ENCODE results near the gene PDPK1. TPM values are rescaled to one million over a fixed set of nuclear protein-coding genes. Genes with fewer than 3 reads are reported as not detected.
A peak's percentile ranks its signal among the peaks of the same experiment; 100 is the strongest.
"Not testable (repeated sequence)": the region's sequence is repeated elsewhere in the genome, so short reads cannot be mapped to it uniquely, and the experiment has no call there.

PDPK1 gene
- total RNA-seq, 1 experiment from 2014 or later = 10.1 TPM

DNA sequence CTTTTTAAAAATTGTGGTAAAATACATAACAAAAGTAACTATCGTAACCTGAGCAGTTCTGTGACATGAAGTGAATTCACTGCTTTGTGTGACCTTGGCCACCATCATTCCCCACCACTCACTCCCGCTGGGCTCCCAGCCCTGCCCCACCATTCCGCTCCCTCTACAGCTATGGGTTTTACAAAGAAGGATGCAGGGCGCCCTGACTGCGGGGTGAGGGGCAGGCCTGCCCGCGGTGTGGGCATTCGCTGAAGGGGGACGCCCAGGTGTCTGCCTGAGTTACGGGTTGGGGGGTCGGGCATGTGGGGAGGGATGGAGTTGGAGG lies 6.5 kb upstream of the PDPK1 start, which contains the start of gene CEMP1:
CEMP1 (minus strand) TSS at position 38 of the 325 bp plus-strand sequence. CDS start 335 bp downstream, outside the sequence.
- in situ Hi-C loops (cut with HindIII; ENCODE audit: low pct_unique_long_range_greater_than_20kb, low sequenced_read_pairs) = no loop called here
- no peak for DNase-seq (ENCODE audit: low read depth)

DNA sequence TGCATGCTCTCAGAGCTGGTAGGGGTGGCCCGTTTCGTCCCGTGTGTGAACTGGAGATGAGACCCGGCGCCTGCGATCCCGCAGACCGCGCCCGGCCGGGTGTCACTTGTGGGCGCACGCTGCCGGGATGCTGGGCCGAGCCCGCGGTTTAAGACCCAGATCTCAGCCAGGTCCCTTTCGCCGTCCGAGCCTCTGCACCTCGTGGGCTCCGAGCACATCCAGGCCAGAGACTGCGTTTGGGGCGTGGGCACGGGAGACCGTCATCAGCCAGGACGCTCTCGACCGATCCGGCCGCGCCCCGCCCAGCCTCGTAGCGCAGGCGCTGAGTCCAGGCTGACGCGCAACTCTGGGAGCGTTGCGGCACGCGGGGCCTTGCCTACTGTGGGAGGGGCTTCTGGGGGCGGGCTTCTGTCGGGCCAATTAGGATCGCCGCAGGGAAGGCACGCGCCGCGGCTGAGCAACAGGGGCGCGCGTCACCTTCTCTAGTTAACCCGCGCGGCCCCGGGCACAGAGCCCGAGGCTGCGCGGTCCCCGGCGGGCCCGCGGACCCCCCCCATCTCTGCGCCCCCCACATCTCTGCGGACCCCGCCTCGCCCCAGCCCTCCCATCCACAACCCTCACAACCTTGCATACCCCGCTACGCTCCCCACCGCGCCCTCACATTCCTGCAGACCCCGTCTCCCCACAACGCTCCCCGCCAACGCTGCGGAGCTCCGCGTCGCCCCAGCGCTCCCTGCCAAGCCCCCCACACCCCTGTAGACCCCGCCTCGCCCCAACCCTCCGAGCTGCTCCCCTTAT lies 5.9 kb upstream of the PDPK1 start:
- peak; percentile 98 for DNase-seq (ENCODE audit: low read depth)
- in situ Hi-C loops (cut with HindIII; ENCODE audit: low pct_unique_long_range_greater_than_20kb, low sequenced_read_pairs) = no loop called here

DNA sequence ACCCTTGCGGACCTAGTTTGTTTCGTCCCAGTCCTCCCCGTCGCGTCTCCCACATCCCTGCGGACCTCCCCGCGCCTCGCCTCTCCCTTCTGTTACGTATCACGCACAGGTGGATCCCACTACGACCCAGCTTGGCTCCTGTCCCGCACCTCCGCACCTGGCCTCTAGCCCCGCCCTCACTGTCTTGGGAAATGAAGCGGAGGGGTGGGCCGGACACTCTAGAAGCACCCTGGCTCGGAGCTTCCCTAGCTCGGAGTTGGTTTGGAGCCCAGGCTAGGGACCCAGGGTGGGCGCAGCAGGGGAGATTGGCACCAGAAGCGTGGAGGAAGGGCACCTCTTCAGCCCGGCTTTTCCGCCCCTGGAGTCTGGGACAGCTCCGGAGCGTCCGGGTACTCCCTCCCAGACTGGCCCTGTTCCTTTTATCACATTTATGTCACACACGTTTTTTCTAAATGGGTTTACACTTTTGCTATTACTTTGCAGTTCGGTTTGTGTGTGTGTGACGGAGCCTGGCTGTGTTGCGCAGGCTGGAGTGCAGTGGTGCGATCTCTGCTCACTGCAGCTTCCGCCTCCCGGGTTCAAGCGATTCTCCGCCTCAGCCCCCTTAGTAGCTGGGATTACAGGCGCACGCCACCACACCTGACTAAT lies 5.2 kb upstream of the PDPK1 start:
- DNase-seq (ENCODE audit: low read depth) = peak; percentile 71
- in situ Hi-C loops (cut with HindIII; ENCODE audit: low pct_unique_long_range_greater_than_20kb, low sequenced_read_pairs) = no loop called here

DNA sequence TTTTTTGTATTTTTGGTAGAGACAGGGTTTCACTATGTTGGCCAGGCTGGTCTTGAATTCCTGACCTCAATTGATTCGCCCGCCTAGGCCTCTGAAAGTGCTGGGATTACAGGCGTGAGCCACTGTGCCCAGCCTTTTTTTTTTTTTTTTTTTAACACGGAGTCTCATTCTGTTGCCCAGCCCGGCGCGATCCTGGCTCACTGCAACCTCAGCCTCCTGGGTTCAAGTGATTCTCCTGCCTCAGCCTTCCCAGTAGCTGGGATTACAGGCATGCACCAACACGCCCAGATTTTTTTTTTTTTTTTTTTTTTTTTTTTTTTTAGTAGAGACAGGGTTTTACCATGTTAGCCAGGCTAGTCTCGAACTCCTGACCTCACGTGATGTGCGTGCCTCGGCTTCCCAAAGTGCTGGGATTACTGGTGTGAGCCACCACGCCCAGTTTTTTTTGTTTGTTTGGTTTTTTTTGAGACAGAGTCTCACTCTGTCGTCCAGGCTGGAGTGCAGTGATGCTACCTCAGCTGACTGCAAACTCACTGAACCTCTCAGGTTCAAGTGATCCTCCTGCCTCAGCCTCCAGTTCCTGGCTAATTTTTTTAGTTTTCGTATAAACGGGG lies 4.6 kb upstream of the PDPK1 start:
- in situ Hi-C loops (cut with HindIII; ENCODE audit: low pct_unique_long_range_greater_than_20kb, low sequenced_read_pairs); DNase-seq (ENCODE audit: low read depth): not testable (repeated sequence)

DNA sequence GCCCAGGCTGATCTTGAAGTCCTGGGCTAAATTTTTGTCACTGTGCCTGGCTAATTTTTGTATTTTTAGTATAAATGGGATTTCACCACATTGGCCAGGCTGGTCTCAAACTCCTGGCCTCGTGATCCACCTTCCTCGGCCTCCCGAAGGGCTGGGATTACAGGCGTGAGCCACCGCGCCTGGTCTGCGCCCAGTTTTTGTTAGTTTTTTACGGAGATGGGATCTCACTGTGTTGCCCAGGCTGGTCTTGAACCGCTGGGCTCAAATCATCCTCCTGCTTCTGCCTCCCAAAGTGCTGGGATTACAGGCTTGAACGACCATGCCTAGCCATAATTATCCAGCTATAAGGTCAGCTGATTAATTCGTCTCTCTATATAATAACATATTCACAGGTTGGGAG lies 3.9 kb upstream of the PDPK1 start:
- in situ Hi-C loops (cut with HindIII; ENCODE audit: low pct_unique_long_range_greater_than_20kb, low sequenced_read_pairs) = no loop called here
- no peak for DNase-seq (ENCODE audit: low read depth)

DNA sequence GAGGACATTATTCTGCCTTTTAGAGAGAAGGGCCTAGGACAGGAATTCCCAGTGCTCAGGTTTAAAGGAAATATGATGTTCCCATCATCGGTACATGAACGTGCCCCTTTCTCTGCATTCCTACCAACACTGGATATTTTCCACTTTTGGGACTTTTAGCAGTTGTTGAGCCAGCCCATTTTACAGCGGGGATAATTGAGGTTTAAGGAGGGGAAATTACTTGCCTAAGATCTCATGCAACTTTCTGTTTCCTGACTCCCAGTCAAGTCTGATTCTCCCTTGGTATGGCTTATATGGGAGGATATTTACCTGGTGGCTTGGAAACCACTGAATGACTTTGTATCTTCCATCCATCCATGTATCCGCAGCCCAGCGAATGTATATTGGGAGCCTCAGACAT lies 3.5 kb upstream of the PDPK1 start:
- in situ Hi-C loops (cut with HindIII; ENCODE audit: low pct_unique_long_range_greater_than_20kb, low sequenced_read_pairs); DNase-seq (ENCODE audit: low read depth): not testable (repeated sequence)

DNA sequence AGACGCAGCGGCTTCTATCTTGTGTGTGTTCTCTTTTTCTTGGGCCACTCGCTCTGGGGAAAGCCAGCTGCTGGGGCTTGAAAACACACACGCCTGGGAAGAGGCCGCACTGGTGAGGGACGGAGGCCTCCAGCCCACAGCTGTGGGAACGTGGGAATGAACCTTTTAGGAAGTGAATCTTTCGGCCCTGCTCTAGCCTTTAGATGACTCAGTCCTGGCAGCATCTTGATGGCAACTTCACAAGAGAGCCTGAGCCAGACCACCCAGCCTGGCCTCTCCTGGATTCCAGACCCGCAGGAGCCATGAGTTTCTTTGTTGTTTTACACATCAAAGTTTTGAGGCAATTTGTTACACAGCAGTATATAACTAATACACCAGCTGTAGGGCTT lies 2.2 kb upstream of the PDPK1 start:
- DNase-seq (ENCODE audit: low read depth) = no peak
- in situ Hi-C loops (cut with HindIII; ENCODE audit: low pct_unique_long_range_greater_than_20kb, low sequenced_read_pairs) = no loop called here

DNA sequence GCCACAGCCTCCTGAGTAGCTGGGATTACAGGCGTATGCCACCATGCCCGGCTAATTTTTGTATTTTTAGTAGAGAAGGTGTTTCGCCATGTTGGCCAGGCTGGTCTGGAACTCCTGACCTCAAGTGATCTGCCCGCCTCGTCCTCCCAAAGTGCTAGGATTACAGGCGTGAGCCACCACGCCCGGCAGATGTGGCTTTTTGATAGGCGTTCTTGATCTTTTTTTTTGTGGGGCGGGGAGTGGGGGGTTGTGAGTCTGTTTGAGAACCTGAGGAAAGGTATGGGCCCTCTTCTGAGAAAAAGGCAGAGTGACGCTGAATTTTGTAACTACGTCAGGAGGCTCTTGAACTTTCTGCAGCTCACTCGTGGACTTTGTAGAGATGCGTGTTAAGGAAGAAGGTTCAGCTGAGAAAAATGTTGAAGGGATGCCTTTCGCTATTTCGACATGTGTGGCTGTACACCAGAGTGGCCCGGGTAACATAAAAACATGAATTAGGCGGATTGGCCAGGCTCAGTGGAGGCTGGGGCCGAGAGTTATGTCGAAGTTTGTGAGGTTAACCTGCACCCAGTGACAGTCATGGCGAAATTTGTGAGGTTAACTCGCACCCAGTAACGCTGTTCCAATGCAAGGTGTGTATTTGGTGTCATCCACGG lies 1.5 kb downstream of the PDPK1 start:
- DNase-seq (ENCODE audit: low read depth); in situ Hi-C loops (cut with HindIII; ENCODE audit: low pct_unique_long_range_greater_than_20kb, low sequenced_read_pairs): not testable (repeated sequence)

DNA sequence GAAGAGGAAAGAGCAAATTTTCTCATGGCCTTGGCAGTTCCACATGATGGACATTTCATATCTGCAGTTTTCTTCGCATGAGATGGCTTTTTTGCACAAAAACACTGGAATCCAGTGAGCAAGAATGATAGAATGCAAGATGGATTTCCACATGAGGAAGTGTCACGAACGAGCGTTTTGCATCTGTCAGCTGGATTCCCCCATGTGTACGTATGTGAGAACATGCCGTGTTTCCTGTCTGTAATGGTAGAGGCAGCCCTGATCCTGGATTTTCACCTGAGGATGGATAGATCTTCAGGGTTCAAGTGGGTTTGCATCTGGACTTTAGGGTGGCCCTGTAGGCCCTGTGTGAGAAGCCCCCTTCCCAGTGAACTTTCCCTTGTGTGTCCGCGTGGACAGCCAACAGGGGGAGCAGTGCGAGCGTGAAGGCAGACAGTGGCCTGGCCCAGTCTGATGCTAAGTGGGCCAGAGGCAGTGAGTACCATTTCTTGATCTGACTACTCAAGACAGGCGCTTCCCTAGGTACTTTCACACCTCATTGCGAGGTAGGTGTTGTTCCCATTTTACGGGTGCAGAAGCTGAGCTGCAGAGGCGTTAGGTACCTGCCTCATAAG lies 2.1 kb downstream of the PDPK1 start:
- DNase-seq (ENCODE audit: low read depth); in situ Hi-C loops (cut with HindIII; ENCODE audit: low pct_unique_long_range_greater_than_20kb, low sequenced_read_pairs): not testable (repeated sequence)

DNA sequence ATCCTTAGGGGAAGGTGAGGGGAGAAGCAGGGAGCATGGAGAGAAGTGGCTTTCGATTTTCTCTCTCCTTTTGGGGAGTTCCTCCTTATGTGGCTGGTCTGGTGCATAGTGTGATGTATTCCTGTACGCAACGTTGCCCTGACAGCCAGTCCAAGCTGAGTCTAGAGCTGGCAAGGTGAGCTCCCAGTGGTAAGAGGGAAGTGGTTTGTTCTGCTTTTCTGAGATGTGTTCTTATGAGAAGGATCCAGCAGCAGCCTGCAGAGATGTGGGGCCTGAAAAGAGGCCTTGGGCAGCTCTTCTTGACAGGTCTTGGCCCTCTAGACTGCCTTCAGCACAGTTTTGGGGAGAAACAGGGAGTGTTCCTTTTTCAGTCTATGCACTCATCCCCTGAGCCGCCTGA lies 3.1 kb downstream of the PDPK1 start:
- in situ Hi-C loops (cut with HindIII; ENCODE audit: low pct_unique_long_range_greater_than_20kb, low sequenced_read_pairs); DNase-seq (ENCODE audit: low read depth): not testable (repeated sequence)

DNA sequence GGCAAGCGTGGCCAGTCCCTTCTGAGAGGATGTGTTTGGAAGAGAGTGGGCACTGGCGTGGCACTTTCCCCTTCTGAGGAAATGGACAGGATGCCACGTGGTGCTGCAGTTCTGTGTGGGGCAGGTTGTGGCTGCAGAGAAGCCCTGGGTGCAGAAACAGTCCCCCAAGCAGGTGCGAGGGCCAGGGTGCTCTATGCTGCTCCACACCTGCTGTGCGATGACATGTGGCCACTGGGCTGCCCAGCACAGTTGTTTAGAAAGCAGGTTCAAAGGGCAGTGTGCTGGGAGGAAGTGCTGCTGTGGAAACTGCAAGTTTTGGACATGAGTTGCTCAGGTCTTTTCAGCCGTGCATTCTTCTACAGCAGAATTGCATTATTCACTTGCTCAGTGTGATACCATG lies 3.6 kb downstream of the PDPK1 start:
- DNase-seq (ENCODE audit: low read depth); in situ Hi-C loops (cut with HindIII; ENCODE audit: low pct_unique_long_range_greater_than_20kb, low sequenced_read_pairs): not testable (repeated sequence)

DNA sequence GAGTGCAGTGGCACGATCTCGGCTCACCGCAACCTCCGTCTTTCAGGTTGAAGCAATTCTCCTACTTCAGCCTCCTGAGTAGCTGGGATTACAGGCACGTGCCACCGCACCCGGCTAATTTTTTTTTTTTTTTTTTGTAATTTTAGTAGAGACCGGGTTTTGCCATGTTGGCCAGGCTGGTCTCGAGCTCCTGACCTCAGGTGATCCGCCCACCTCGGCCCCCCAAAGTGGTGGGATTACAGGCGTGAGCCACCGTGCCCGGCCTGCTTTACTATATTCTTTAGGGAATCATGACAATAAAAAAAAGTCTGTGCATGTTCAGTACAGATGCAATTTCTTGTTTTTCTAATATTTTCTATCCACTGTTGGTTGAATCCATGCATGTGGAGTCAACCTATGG lies 6.0 kb downstream of the PDPK1 start:
- in situ Hi-C loops (cut with HindIII; ENCODE audit: low pct_unique_long_range_greater_than_20kb, low sequenced_read_pairs); DNase-seq (ENCODE audit: low read depth): not testable (repeated sequence)

DNA sequence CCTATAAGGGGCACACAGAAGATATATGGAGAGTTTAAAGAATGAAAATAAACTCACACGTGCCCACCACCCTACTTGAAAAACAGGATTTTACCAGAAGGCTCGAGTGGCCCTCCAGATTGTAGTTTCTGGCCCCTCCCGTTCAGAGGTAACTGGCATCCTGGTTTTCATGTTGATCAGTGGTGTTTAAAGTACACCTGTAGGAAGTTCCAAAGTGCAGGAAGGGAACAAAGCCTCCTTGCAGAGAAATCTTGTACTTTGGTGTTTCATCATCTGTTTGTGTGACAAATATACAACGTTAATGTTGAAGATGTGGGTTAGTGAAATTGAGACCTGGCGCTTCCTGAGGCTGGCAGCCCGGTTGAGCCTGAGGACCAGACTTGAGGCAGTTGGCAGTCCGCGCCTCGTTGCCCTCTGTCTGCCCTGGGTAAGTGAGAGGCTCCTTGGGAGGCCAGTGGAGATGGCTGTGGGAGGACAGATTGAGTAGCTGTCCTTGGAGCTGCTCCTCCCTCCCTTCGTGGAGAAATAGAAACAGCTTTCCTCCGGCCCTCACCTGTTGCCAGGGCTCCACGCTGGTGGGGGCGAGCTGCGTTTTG lies 12.6 kb downstream of the PDPK1 start:
- in situ Hi-C loops (cut with HindIII; ENCODE audit: low pct_unique_long_range_greater_than_20kb, low sequenced_read_pairs); DNase-seq (ENCODE audit: low read depth): not testable (repeated sequence)

DNA sequence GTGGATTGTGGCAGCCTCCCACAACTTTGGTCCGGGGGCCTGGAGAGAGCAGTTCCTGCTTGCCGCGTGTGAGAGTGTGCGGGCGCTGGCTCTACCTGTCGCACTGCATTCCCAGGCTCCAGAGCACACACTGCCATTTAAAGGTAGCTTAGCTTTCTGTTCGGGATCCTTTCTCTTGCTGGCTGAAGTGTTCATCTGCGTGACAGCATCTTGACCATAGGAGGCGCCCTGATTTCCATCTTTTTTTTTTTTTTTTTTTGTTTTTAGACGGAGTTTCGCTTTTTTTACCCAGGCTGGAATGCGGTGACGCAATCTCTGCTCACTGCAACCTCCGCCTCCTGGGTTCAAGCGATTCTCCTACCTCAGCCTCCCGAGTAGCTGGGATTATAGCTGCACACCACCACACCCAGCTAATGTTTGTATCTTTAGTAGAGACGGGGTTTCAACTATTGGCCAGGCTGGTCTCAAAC lies 13.6 kb downstream of the PDPK1 start:
- DNase-seq (ENCODE audit: low read depth); in situ Hi-C loops (cut with HindIII; ENCODE audit: low pct_unique_long_range_greater_than_20kb, low sequenced_read_pairs): not testable (repeated sequence)

DNA sequence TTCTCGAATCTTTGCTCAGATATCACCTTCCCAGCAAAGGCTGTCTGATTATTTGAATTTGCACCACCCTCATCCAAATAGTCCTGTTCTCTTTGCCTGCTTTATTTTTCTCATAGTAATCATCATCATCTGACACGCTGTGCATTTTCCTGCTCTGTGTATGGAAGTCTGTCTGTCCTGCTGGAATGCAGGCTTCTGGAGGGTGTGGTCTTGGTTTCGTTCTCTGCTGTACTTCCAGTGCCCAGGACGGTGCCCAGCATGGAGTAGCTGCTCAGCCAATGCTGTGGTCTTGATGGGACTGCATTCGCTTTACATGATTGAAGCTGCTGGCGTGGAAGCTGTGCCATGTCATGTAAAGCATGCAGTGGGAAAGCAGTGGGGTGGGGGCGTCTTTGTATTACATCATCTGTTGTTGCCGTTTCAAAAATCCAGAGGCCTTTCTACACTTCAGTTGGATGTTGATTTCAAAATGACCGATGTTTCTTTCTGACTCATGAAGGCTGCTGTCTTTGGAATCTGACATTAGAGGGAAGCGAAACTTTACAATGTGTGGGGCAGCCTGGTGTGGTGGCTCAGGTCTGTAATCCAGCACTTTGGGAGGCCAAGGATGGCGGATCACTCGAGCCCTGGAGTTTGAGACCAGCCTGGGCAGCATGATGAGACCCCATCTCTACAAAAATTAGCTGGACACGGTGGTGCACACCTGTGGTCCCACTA lies 17.0 kb downstream of the PDPK1 start:
- in situ Hi-C loops (cut with HindIII; ENCODE audit: low pct_unique_long_range_greater_than_20kb, low sequenced_read_pairs); DNase-seq (ENCODE audit: low read depth): not testable (repeated sequence)

DNA sequence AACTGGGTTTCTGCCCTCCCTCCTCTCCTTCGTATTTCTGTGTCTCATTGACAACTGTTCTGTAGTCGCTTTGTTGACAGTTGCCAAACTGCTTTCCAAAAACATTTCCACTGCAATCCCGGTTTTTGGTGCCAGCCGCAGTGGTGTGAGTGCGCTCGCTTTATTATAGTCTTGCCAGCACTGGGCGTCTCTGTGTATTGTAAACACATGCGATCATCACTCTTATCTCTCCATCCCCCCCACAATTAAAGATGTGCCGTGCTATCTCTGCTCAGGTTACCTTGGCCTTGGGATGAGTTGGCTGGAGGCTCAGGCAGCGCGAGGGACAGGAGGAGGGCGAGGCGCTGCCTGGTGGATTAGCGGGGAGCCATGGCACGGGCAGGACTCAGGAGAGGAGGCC lies 19.3 kb downstream of the PDPK1 start:
- DNase-seq (ENCODE audit: low read depth); in situ Hi-C loops (cut with HindIII; ENCODE audit: low pct_unique_long_range_greater_than_20kb, low sequenced_read_pairs): not testable (repeated sequence)

DNA sequence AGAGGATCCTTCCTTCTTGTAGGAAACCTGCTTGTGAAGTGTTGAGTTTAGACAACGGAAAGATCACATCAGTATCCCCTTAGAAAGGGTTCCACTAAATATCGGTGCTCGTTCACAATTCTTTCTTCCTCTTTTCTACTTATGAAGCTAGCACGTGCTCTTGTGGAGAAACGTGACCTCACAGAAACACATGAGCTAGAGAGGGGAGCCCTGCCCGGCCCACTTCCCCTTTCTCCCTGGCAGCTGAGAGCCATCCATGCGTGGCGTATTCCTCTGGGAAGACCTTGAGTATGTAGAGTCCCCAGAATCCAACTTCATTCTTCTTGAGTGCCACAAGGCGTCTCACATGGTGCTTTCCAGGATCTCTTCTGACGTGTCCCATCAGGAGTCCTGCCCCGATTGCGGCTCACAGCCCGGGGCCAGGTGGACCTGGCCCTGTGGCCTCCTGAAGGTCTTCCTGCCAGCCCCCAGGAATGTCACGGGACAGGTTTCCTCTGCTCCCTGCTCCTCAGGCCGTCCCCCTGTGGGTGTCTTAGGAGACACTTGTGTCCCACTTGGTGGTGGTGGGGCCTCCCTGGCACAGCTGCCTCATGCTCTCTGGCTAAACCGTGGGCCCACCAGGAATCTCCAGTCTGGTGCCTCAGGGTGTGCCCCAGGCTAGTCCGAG lies 22.4 kb downstream of the PDPK1 start:
- not testable (repeated sequence) for DNase-seq (ENCODE audit: low read depth)

More for the DNA sequence above, 22.4 kb downstream of the PDPK1 start:
- in situ Hi-C loops (cut with HindIII; ENCODE audit: low pct_unique_long_range_greater_than_20kb, low sequenced_read_pairs) = not testable (repeated sequence)

Measured in Caki2 (cell line).